GM18907 (cell line): ENCODE measurements around the gene HYCC2.
"Not testable (repeated sequence)": the region's sequence is repeated elsewhere in the genome, so short reads cannot be mapped to it uniquely, and the experiment has no call there.

ENCODE experiments used
- ATAC-seq: cut with Tn5 transposase; IDR thresholded peaks from one replicate; pipeline ENCODE4 v1.9.1; 2021; ENCODE audit warnings: mild to moderate bottlenecking, moderate library complexity; ENCODE audit not compliant: unreplicated experiment

HYCC2 gene

DNA sequence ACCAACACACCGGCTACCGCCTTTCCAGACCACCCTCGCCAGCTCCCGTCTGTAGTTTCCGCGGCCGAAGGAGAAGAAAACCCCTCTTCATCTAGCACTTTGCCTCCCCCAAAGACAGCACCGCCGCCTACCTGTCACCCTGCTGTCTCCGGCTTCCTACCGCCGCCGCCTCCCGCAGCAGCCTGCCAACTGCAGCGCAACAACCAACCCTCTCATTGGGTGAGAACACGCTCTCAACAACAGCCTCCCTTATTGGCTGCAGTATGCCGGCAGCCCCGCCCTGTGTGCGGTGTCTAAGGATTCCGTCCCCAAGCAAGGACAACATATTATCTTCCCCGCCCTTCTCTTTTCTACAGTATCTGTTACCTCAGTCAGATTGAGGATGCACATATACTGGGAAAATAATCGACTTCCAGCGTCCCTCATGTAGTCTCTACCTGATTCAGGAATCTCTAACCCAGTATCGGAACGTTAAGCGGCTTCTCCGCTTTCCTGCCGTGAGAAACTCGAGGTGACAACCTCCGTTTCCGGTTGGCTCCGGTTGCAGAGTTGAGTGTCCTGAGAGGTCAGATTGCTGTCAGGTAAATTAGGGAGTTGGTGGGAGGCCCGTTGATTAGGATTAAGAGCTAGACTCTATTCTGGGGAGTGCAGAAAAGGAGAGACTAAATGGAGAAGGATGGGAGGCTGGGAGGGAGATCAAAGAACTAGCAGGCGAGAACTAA, at the start of gene HYCC2, which contains the start of gene NDUFB3:
Gene HYCC2, minus strand, starts transcription at position 193 of the 722 bp plus-strand sequence. CDS start 47,662 bp downstream, outside the sequence.
Gene NDUFB3, plus strand, starts transcription at position 523 of the 722 bp plus-strand sequence. CDS start 6,882 bp downstream, outside the sequence.
- peak; percentile 97 for ATAC-seq

DNA sequence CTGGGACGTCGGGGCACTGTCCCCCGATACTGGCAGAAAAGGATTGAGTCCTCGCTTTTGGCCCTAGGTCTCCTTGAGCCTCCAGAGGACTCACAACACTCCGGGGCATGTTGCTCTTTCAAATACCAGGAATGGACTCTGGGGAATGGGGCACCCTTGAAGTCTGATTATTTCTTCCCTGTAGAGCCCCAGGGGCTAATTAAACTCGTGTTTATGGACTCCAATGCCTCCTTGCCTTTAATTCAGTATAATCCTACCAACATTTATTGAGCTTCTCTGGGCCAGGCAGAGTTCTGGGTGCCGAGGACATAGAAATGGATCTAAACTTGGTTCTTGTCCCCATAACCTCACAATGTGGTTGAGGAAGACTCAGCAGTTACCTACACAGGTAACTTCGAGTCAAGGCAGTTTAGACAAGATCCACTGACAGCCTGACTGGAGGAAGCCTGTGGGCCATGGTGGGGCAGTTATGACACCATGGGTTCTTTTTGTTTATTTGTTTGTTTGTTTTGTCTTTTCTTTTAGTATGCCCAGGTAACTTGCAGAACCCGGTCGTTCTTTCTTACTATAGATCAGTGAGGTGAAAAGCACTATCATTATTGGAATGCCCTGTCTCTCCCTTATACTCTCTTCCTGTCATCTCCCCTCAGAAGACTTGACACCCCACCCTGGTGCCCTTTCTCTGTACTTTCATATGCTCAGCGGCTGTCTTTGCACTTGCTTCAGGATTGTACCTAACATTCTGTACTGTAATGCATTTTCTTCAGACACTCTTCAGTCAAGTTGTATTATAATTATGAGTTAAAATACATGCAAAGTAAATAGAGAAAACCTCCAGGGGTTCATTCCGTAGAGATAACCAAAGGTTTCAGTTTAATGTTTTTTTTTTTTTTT, 47.7 kb upstream of the HYCC2 start:
- no peak for ATAC-seq

DNA sequence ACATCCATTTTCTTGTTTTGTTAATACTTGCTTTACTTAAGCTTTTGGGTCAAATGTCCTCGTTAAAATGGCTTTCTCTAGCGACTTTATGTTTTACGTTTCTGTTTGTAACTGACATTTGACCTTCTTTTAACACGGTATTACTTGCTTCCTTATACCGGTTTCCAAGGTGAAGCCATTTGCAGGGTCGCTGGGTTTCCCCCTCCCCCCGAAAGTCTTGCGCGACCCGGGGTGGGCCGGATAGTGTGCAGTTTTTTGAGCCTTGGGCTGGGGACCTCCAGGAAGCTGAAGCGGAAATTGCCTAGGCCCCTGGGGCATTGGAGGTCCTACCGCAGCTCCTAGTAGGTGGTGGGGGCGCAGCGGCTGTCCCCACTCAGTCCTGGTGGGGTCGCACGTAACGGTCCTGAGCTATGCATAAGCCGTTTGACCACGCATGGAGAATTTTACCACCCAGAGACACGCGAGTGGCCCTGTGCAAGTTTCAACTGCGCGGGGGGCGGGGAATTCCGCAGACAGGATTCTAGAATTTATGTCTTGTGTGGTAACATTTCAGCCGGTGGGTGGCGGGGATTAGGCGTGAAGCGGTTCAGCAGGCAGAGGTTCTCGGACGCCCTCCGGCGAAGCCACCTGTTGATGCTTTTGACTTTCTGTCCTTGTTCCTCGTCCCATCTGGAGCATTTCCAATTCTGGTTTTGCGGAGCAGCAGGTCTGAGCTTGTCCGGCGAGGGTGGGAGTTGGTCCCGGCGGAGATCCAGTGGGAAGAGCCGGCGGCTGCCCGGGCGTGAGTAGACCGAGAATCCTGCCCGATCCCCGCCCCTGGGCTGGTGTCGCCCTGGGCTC, 46.9 kb upstream of the HYCC2 start:
- peak; percentile 47 for ATAC-seq

DNA sequence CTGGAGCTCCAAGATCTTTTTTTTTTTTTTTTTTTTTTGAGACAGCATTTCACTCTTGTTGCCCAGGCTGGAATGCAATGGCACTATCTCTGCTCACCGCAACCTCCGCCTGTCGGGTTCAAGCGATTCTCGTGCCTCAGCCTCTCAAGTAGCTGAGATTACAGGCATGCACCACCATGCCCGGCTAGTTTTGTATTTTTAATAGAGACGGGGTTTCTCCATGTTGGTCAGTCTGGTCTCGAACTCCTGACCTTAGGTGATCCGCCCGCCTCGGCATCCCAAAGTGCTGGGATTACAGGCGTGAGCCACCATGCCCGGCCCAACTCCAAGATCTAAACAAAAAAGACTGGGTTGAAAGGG, 46.2 kb upstream of the HYCC2 start:
- not testable (repeated sequence) for ATAC-seq

- peak; percentile 25 for ATAC-seq
Measured at GRCh38 chr2:201116959-201117734, 45.7 kb upstream of the HYCC2 start.

DNA sequence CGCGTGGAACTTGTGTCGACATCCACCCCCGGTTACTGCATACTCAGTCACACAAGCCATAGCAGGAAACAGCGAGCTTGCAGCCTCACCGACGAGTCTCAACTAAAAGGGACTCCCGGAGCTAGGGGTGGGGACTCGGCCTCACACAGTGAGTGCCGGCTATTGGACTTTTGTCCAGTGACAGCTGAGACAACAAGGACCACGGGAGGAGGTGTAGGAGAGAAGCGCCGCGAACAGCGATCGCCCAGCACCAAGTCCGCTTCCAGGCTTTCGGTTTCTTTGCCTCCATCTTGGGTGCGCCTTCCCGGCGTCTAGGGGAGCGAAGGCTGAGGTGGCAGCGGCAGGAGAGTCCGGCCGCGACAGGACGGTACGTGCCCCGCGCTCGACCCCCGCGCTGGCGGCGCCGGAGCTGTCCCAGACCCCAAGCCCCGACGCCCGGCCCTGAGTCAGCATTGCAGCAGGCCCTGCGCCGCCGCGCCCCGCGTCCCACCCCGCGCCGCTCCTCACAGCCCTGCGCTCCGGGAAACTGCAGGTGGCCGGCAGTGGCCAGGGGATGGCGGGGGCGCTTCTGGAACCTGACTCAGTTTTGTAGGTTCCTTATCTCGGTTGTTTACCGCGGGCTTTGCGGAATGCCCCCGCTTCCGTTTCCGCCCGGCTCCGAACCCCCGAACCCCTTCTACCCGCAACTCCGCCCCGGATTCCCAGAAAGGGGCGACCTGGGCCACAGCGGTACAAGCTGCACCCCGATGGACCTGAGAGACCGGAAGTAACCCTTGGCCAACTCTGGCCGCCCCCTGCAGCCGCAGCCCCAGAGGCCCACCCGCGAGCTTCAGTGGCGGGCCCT, 44.9 kb upstream of the HYCC2 start, which contains the start of gene CFLAR:
Gene CFLAR, plus strand, starts transcription at position 50 of the 844 bp plus-strand sequence. CDS start 13,702 bp downstream, outside the sequence.
- ATAC-seq: peak; percentile 51

DNA sequence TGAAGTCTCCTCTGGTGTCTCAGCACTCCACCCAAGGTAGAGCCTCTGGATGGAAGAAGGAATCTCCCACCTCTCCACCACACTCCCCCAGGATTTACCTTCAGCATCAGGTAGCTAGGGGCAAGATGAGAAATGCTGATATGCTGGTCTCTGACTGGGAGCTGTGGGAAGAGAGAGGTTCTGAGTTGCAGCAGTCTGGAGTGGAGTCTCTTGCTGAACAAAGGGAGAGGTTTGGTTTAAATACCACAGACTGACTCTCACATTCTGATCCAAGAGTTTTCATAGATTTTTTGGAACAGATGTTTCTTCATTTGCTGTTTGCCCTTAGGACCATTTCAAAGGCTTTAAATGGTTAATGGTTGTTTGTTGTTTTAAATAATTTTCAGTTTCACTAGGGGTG, 43.4 kb upstream of the HYCC2 start:
- no peak for ATAC-seq

GRCh38 chr2:201114350-201114749, 42.9 kb upstream of the HYCC2 start:
- ATAC-seq: no peak

DNA sequence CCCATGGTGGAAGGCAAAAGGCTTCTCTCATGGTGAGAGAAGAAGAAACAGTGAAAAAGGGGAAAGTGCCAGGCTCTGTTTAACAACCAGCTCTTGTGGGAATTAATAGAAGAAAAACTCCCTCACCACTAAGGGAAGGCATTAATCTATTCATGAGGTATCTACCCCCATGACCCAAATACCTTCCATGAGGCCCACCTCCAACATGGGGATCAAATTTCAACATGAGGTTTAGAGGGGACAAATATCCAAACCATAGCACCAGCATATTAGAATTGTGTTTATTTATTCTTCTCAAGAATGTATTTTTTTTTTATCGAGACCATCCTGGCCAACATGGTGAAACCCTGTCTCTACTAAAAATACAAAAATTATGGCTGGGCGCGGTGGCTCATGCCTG, 39.6 kb upstream of the HYCC2 start:
- ATAC-seq: no peak

- ATAC-seq: no peak
Measured at GRCh38 chr2:201110615-201111014, 39.1 kb upstream of the HYCC2 start.

DNA sequence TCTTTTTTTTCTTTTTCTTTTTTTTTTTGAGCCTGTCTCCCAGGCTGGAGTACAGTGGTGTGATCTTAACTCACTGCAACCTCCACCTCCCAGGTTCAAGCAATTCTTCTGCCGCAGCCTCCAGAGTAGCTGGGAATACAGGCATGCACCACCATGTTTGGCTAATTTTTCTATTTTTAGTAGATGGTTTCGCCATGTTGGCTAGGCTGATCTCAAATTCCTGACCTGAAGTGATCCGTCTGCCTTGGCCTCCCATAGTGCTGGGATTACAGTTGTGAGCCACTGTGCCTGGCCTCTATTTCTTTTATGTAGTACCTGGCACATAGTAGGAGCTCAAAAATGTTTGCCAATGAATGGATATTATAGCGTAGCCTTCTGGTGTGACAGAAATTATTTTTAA, 37.7 kb upstream of the HYCC2 start:
- no peak for ATAC-seq

DNA sequence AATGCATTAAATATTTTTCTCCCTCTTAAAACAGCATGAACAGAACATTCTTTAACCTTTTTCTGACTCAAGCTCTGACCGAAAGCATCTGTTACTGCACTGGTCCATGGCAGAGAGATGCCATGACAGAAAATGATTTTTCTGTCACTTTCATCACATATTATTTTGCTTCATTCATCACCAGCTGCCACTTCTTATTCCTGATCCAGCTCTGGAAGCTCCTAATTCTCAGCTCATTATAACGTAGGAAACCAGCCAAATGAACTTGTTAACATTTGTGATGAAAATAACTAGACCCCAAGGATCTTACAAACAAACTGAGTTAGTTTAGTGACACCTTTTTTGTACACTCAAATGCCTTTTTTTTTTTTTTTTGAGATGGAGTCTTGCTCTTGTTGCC, 36.9 kb upstream of the HYCC2 start:
- no peak for ATAC-seq

DNA sequence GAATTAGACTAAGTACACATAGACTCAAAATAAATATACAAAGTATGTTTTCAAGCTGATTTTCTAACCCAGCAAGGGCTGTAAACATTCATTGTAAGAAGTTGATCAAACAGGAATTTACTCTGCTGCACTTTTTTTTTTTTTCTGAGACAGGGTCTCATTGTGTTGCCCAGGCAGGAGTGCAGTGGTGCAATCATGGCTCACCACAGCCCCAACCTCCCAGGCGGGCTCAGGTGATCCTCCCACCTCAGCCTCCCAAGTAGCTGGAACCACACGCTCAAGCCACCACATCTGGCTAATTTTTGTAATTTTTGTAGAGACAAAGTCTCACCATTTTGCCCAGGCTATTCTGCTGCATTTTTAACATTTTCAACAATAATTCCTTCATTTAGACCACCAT, 36.2 kb upstream of the HYCC2 start:
- ATAC-seq: no peak

DNA sequence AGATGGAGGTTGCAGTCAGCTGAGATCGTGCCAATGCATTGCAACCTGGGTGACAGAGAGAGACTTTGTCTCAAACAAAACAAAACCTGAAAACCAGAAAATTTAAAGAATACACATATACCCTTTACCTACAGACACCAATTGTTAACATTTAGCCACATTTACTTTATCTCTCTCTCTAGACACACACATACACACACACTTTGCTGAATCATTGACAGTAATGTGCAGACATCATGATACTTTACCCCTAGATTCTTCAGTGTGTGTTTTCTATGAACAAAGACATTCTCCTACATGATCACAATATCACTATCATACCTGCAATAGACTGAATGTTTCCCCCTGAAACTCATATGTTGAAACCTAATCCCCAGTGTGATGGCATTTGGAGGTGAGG, 34.3 kb upstream of the HYCC2 start:
- no peak for ATAC-seq

GRCh38 chr2:201100497-201100896, 29.0 kb upstream of the HYCC2 start:
- no peak for ATAC-seq

- no peak for ATAC-seq
Measured at GRCh38 chr2:201093573-201093972, 22.1 kb upstream of the HYCC2 start.

DNA sequence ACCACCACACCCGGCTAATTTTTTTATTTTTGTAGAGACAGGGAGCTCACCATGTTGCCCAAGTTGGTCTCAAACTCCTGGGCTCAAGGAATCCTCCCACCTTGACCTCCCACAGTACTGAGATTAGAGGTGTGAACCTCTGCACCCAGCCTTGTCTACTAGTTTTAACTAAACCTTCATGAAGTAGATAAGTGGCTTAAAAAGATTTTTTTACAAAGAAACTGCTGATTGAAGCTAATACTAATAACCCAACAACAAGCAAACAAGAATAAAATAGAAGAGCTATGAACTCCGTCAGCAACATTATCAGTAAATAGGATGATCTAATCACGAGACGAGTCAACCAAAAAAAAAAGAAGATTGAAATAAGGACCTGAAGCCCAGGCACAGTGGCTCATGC, 19.1 kb upstream of the HYCC2 start:
- no peak for ATAC-seq

GRCh38 chr2:201084863-201085262, 13.4 kb upstream of the HYCC2 start:
- ATAC-seq: no peak

DNA sequence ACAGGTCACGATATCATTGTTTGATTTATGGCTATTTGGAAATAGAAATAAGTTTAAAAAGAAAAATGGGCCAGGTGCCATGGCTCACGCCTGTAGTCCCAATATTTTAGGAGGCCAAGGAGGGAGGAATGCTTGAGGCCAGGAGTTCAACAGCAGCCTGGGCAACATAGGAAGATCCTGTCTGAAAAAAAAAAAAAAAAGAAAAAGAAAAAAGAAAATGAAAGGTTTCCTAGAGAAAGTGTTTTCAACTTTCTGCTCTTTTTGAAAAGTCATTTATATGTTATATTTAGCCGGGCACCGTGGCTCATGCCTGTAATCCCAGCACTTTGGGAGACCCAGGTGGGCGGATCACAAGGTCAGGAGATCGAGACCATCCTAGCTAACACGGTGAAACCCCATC, 3.5 kb upstream of the HYCC2 start:
- ATAC-seq: no peak
